Activated CD4-positive, CD25-positive, alpha-beta regulatory T cell treated with anti-CD3 and anti-CD28 coated beads, Interleukin-2, amount 50 U/mL, for 24 hours (primary cell): ENCODE measurements around the gene OAT.
"Not testable (repeated sequence)": the region's sequence is repeated elsewhere in the genome, so short reads cannot be mapped to it uniquely, and the experiment has no call there.

Experiments
- ATAC-seq, 2 donors: fragments of 150-1000 bp; cut with Tn5 transposase; one replicate each; pipeline ENCODE4 v1.10.0; 2021; ENCODE audit warnings: mild to moderate bottlenecking in 1 of 2, moderate library complexity in 1 of 2

The OAT gene

GRCh38 chr10:124378271-124378670 lies 40.5 kb downstream of the OAT start:
- ATAC-seq, result no peak

GRCh38 chr10:124377101-124377500 lies 41.6 kb downstream of the OAT start:
- ATAC-seq, result no peak

GRCh38 chr10:124376411-124376810 lies 42.3 kb downstream of the OAT start:
- no peak for ATAC-seq

- ATAC-seq, result no peak
These were observed 43.0 kb downstream of the OAT start for GRCh38 chr10:124375691-124376090.

- ATAC-seq, result no peak
These were observed 43.4 kb downstream of the OAT start for GRCh38 chr10:124375353-124375614.

GRCh38 chr10:124374535-124375352 lies 44.0 kb downstream of the OAT start:
- ATAC-seq, result no peak

GRCh38 chr10:124372899-124373298 lies 45.8 kb downstream of the OAT start:
- ATAC-seq, result no peak

- ATAC-seq, result no peak
These were observed 48.3 kb downstream of the OAT start for GRCh38 chr10:124370426-124370825.

GRCh38 chr10:124369986-124370385 lies 48.7 kb downstream of the OAT start:
- ATAC-seq, result no peak

GRCh38 chr10:124369533-124369932 lies 49.2 kb downstream of the OAT start:
- not testable (repeated sequence) for ATAC-seq

- ATAC-seq, result no peak
These were observed 49.7 kb downstream of the OAT start for GRCh38 chr10:124369066-124369465.

- ATAC-seq, result no peak
These were observed 50.8 kb downstream of the OAT start for GRCh38 chr10:124367936-124368335.

GRCh38 chr10:124367414-124367813 lies 51.3 kb downstream of the OAT start:
- ATAC-seq, result no peak

- no peak for ATAC-seq
These were observed 51.9 kb downstream of the OAT start for GRCh38 chr10:124366825-124367224.

GRCh38 chr10:124366343-124366742 lies 52.4 kb downstream of the OAT start:
- ATAC-seq, result no peak

- no peak for ATAC-seq
These were observed 54.0 kb downstream of the OAT start for GRCh38 chr10:124364674-124365073.

GRCh38 chr10:124362568-124362967 lies 56.2 kb downstream of the OAT start:
- ATAC-seq, result no peak

GRCh38 chr10:124359336-124359832 lies 59.3 kb downstream of the OAT start:
- no peak for ATAC-seq

GRCh38 chr10:124357561-124357885 lies 61.2 kb downstream of the OAT start:
- ATAC-seq, result no peak

GRCh38 chr10:124356701-124357560 lies 61.8 kb downstream of the OAT start:
- ATAC-seq, result no peak

- ATAC-seq, result peak; percentile 72 to 73
These were observed 64.0 kb downstream of the OAT start for GRCh38 chr10:124354411-124355382.

- ATAC-seq, result no peak
These were observed 64.8 kb downstream of the OAT start for GRCh38 chr10:124353896-124354295.
